ENCODE results near the gene TP53TG5.

TP53TG5 gene

GRCh38 chr20:45338121-45339030 lies 39.7 kb downstream of the TP53TG5 start:
- Histone ChIP-seq H3K9me3 (ENCODE audit: control extremely low read depth in 1 of 5, control insufficient read depth in 4 of 5, insufficient read depth in 2 of 5, low read depth in 1 of 5, low read length in 4 of 5) (no peaks in the 10 kb centered on the region), H3K27ac (ENCODE audit: insufficient read depth in 1 of 2, low read depth in 1 of 2, low read length in 2 of 2, poor library complexity in 1 of 2, severe bottlenecking in 2 of 2) (no peak overlapping the region), H3K36me3 (ENCODE audit: control insufficient read depth in 4 of 4, insufficient read depth in 4 of 4, low read length in 3 of 4) (peaks cover 0 to 2% (median 0%) of the 10 kb centered on the region in 4 experiments), H3K4me1 (ENCODE audit: control extremely low read depth in 1 of 4, control insufficient read depth in 4 of 4, insufficient read depth in 4 of 4, low read length in 3 of 4) (peaks cover 0 to 9% (median 0%) of the 10 kb centered on the region in 4 experiments), H3K4me3 (ENCODE audit: control insufficient read depth in 1 of 7, extremely low read depth in 1 of 7, insufficient read depth in 4 of 7, low read depth in 2 of 7, low read length in 6 of 7) (no peak overlapping the region), H3K27me3 (replicated peaks in 2 of 5; ENCODE audit: control insufficient read depth in 4 of 5, insufficient read depth in 5 of 5, low read length in 4 of 5) (no peaks in the 10 kb centered on the region)
- DNase-seq = no peak
- ChIA-PET POLR2A (interaction anchor here (0.6 kb wide), 1 partner anchor 555 kb away, joined by 3 read pairs; no protein-coding TSS in a partner anchor), CTCF (interaction anchor here (0.9 to 1.8 kb wide), 2 partner anchors 32 to 99 kb away, joined by 3 to 5 read pairs; no protein-coding TSS in a partner anchor)
- 89% methylated on average over 9 of the region's 11 CpGs for WGBS (ENCODE audit: insufficient coverage)

- Histone ChIP-seq H3K36me3 (ENCODE audit: control insufficient read depth in 4 of 4, insufficient read depth in 4 of 4, low read length in 3 of 4) (peaks cover 0 to 2% (median under 1%) of the 10 kb centered on the region in 4 experiments), H3K4me3 (ENCODE audit: control insufficient read depth in 1 of 7, extremely low read depth in 1 of 7, insufficient read depth in 4 of 7, low read depth in 2 of 7, low read length in 6 of 7) (no peak overlapping the region), H3K27ac (ENCODE audit: insufficient read depth in 1 of 2, low read depth in 1 of 2, low read length in 2 of 2, poor library complexity in 1 of 2, severe bottlenecking in 2 of 2) (no peak overlapping the region), H3K27me3 (replicated peaks in 2 of 5; ENCODE audit: control insufficient read depth in 4 of 5, insufficient read depth in 5 of 5, low read length in 4 of 5) (no peaks in the 10 kb centered on the region), H3K9me3 (ENCODE audit: control extremely low read depth in 1 of 5, control insufficient read depth in 4 of 5, insufficient read depth in 2 of 5, low read depth in 1 of 5, low read length in 4 of 5) (no peaks in the 10 kb centered on the region), H3K4me1 (ENCODE audit: control extremely low read depth in 1 of 4, control insufficient read depth in 4 of 4, insufficient read depth in 4 of 4, low read length in 3 of 4) (peaks cover 0 to 7% (median 0%) of the 10 kb centered on the region in 4 experiments)
- WGBS (ENCODE audit: insufficient coverage) = 98% methylated on average over 14 of the region's 15 CpGs
- CTCF ChIA-PET = interaction anchor here (0.8 to 1.8 kb wide), 7 partner anchors 12 to 100 kb away, joined by 3 to 5 read pairs (median 4); partner anchors contain the start of gene SYS1
- POLR2A ChIA-PET = no interaction called here
- no peak for DNase-seq
These were observed 40.6 kb downstream of the TP53TG5 start for GRCh38 chr20:45337367-45338120.

GRCh38 chr20:45336530-45337366 lies 41.4 kb downstream of the TP53TG5 start:
- H3K27me3 ChIP-seq (replicated peaks in 2 of 5; ENCODE audit: control insufficient read depth in 4 of 5, insufficient read depth in 5 of 5, low read length in 4 of 5) = no peaks in the 10 kb centered on the region
- WGBS (ENCODE audit: insufficient coverage) = 96% methylated on average over 11 of the region's 11 CpGs
- POLR2A ChIA-PET = interaction anchor here (1.0 kb wide), 1 partner anchor 99 kb away, joined by 3 read pairs; no protein-coding TSS in a partner anchor
- H3K36me3 ChIP-seq (ENCODE audit: control insufficient read depth in 4 of 4, insufficient read depth in 4 of 4, low read length in 3 of 4) = peaks cover 0 to 2% (median under 1%) of the 10 kb centered on the region in 4 experiments
- H3K4me3 ChIP-seq (ENCODE audit: control insufficient read depth in 1 of 7, extremely low read depth in 1 of 7, insufficient read depth in 4 of 7, low read depth in 2 of 7, low read length in 6 of 7) = no peak overlapping the region
- H3K27ac ChIP-seq (ENCODE audit: insufficient read depth in 1 of 2, low read depth in 1 of 2, low read length in 2 of 2, poor library complexity in 1 of 2, severe bottlenecking in 2 of 2) = no peak overlapping the region
- CTCF ChIA-PET = interaction anchor here (0.8 to 1.8 kb wide), 7 partner anchors 11 to 100 kb away, joined by 3 to 5 read pairs (median 4); partner anchors contain the start of gene SYS1
- DNase-seq = no peak
- no peaks in the 10 kb centered on the region for H3K9me3 ChIP-seq (ENCODE audit: control extremely low read depth in 1 of 5, control insufficient read depth in 4 of 5, insufficient read depth in 2 of 5, low read depth in 1 of 5, low read length in 4 of 5)
- peaks cover 0 to under 1% (median 0%) of the 10 kb centered on the region in 4 experiments for H3K4me1 ChIP-seq (ENCODE audit: control extremely low read depth in 1 of 4, control insufficient read depth in 4 of 4, insufficient read depth in 4 of 4, low read length in 3 of 4)

- Histone ChIP-seq H3K27me3 (replicated peaks in 2 of 5; ENCODE audit: control insufficient read depth in 4 of 5, insufficient read depth in 5 of 5, low read length in 4 of 5) (no peaks in the 10 kb centered on the region), H3K27ac (ENCODE audit: insufficient read depth in 1 of 2, low read depth in 1 of 2, low read length in 2 of 2, poor library complexity in 1 of 2, severe bottlenecking in 2 of 2) (no peak overlapping the region), H3K4me1 (ENCODE audit: control extremely low read depth in 1 of 4, control insufficient read depth in 4 of 4, insufficient read depth in 4 of 4, low read length in 3 of 4) (peaks cover 0 to 7% (median 2%) of the 10 kb centered on the region in 4 experiments), H3K36me3 (ENCODE audit: control insufficient read depth in 4 of 4, insufficient read depth in 4 of 4, low read length in 3 of 4) (peaks cover 0 to 11% (median 5%) of the 10 kb centered on the region in 4 experiments), H3K9me3 (ENCODE audit: control extremely low read depth in 1 of 5, control insufficient read depth in 4 of 5, insufficient read depth in 2 of 5, low read depth in 1 of 5, low read length in 4 of 5) (no peaks in the 10 kb centered on the region), H3K4me3 (ENCODE audit: control insufficient read depth in 1 of 7, extremely low read depth in 1 of 7, insufficient read depth in 4 of 7, low read depth in 2 of 7, low read length in 6 of 7) (no peak overlapping the region)
- 100% methylated on average over 3 of the region's 3 CpGs for WGBS (ENCODE audit: insufficient coverage)
- ChIA-PET CTCF (no interaction called here), POLR2A (no interaction called here)
- no peak for DNase-seq
These were observed 47.6 kb downstream of the TP53TG5 start for GRCh38 chr20:45330476-45330875.

GRCh38 chr20:45329497-45330319 lies 48.4 kb downstream of the TP53TG5 start:
- H3K36me3 ChIP-seq (ENCODE audit: control insufficient read depth in 4 of 4, insufficient read depth in 4 of 4, low read length in 3 of 4) = peaks cover 0 to 11% (median 5%) of the 10 kb centered on the region in 4 experiments
- WGBS (ENCODE audit: insufficient coverage) = 92% methylated on average over 3 of the region's 7 CpGs
- no peaks in the 10 kb centered on the region for H3K9me3 ChIP-seq (ENCODE audit: control extremely low read depth in 1 of 5, control insufficient read depth in 4 of 5, insufficient read depth in 2 of 5, low read depth in 1 of 5, low read length in 4 of 5)
- CTCF ChIA-PET = interaction anchor here (0.6 to 1.8 kb wide), 5 partner anchors 10 to 39 kb away, joined by 3 to 6 read pairs (median 4); partner anchors contain the start of gene SYS1
- no peak overlapping the region for H3K4me3 ChIP-seq (ENCODE audit: control insufficient read depth in 1 of 7, extremely low read depth in 1 of 7, insufficient read depth in 4 of 7, low read depth in 2 of 7, low read length in 6 of 7)
- POLR2A ChIA-PET = no interaction called here
- DNase-seq = no peak
- H3K4me1 ChIP-seq (ENCODE audit: control extremely low read depth in 1 of 4, control insufficient read depth in 4 of 4, insufficient read depth in 4 of 4, low read length in 3 of 4) = peaks cover 0 to 7% (median 2%) of the 10 kb centered on the region in 4 experiments
- no peaks in the 10 kb centered on the region for H3K27me3 ChIP-seq (replicated peaks in 2 of 5; ENCODE audit: control insufficient read depth in 4 of 5, insufficient read depth in 5 of 5, low read length in 4 of 5)
- H3K27ac ChIP-seq (ENCODE audit: insufficient read depth in 1 of 2, low read depth in 1 of 2, low read length in 2 of 2, poor library complexity in 1 of 2, severe bottlenecking in 2 of 2) = no peak overlapping the region

- Histone ChIP-seq H3K4me3 (ENCODE audit: control insufficient read depth in 1 of 7, extremely low read depth in 1 of 7, insufficient read depth in 4 of 7, low read depth in 2 of 7, low read length in 6 of 7) (no peak overlapping the region), H3K4me1 (ENCODE audit: control extremely low read depth in 1 of 4, control insufficient read depth in 4 of 4, insufficient read depth in 4 of 4, low read length in 3 of 4) (peaks cover 0 to 7% (median 2%) of the 10 kb centered on the region in 4 experiments), H3K27me3 (replicated peaks in 2 of 5; ENCODE audit: control insufficient read depth in 4 of 5, insufficient read depth in 5 of 5, low read length in 4 of 5) (no peaks in the 10 kb centered on the region), H3K9me3 (ENCODE audit: control extremely low read depth in 1 of 5, control insufficient read depth in 4 of 5, insufficient read depth in 2 of 5, low read depth in 1 of 5, low read length in 4 of 5) (no peaks in the 10 kb centered on the region), H3K36me3 (ENCODE audit: control insufficient read depth in 4 of 4, insufficient read depth in 4 of 4, low read length in 3 of 4) (peaks cover 0 to 11% (median 5%) of the 10 kb centered on the region in 4 experiments), H3K27ac (ENCODE audit: insufficient read depth in 1 of 2, low read depth in 1 of 2, low read length in 2 of 2, poor library complexity in 1 of 2, severe bottlenecking in 2 of 2) (no peak overlapping the region)
- no peak for DNase-seq
- POLR2A ChIA-PET = no interaction called here
- WGBS (ENCODE audit: insufficient coverage) = 95% methylated on average over 2 of the region's 4 CpGs
- CTCF ChIA-PET = interaction anchor here (1.0 to 1.8 kb wide), 4 partner anchors 9 to 40 kb away, joined by 3 to 6 read pairs (median 4); no protein-coding TSS in a partner anchor
These were observed 49.7 kb downstream of the TP53TG5 start for GRCh38 chr20:45328451-45328850.
